ENCODE results near the gene RABGAP1L.
A peak's percentile ranks its signal among the peaks of the same experiment; 100 is the strongest.

RABGAP1L gene

GRCh38 chr1:174158767-174159251, 511 bp upstream of the RABGAP1L start:
- peaks cover 2% of the 10 kb centered on the region for H3K4me1 ChIP-seq (ENCODE audit: insufficient read depth, insufficient read length)
- no peak for TF ChIP-seq ZNF274 (IDR thresholded peaks at IDR 0.05; ENCODE audit: low read depth, low read length)
- no peak for TF ChIP-seq YY1 (IDR thresholded peaks at IDR 0.05; ENCODE audit: insufficient read depth, insufficient read length)
- no peak for TF ChIP-seq SUZ12 (IDR thresholded peaks at IDR 0.05; ENCODE audit: extremely low read depth, insufficient read depth, insufficient read length)
- no peak for DNase-seq (ENCODE audit: low read depth, low spot score)
- H3K27me3 ChIP-seq (ENCODE audit: insufficient read depth, insufficient read length) = peaks cover 12% of the 10 kb centered on the region
- no peaks in the 10 kb centered on the region for H3K36me3 ChIP-seq (ENCODE audit: insufficient read depth, insufficient read length, low read length)
- peak overlapping the region; percentile 58 for H3K9ac ChIP-seq (ENCODE audit: insufficient read length, low read depth)
- peak overlapping the region; percentile 45 for H3K4me3 ChIP-seq (ENCODE audit: insufficient read length, low read depth)
- no peaks in the 10 kb centered on the region for H3K9me3 ChIP-seq (ENCODE audit: insufficient read depth, low read length)

- no peak for DNase-seq (ENCODE audit: low read depth, low spot score)
- Histone ChIP-seq H3K9ac (ENCODE audit: insufficient read length, low read depth) (peak overlapping the region; percentile 71), H3K4me1 (ENCODE audit: insufficient read depth, insufficient read length) (peaks cover 2% of the 10 kb centered on the region), H3K27me3 (ENCODE audit: insufficient read depth, insufficient read length) (peaks cover 12% of the 10 kb centered on the region), H3K36me3 (ENCODE audit: insufficient read depth, insufficient read length, low read length) (no peaks in the 10 kb centered on the region), H3K9me3 (ENCODE audit: insufficient read depth, low read length) (no peaks in the 10 kb centered on the region), H3K4me3 (ENCODE audit: insufficient read length, low read depth) (peak overlapping the region; percentile 77)
- TF ChIP-seq YY1 (IDR thresholded peaks at IDR 0.05; ENCODE audit: insufficient read depth, insufficient read length) = no peak
- no peak for TF ChIP-seq SUZ12 (IDR thresholded peaks at IDR 0.05; ENCODE audit: extremely low read depth, insufficient read depth, insufficient read length)
- TF ChIP-seq ZNF274 (IDR thresholded peaks at IDR 0.05; ENCODE audit: low read depth, low read length) = no peak
These were observed 771 bp downstream of the RABGAP1L start for GRCh38 chr1:174160109-174160473.

GRCh38 chr1:174160603-174161002, 1.3 kb downstream of the RABGAP1L start:
- H3K27me3 ChIP-seq (ENCODE audit: insufficient read depth, insufficient read length) = peaks cover 12% of the 10 kb centered on the region

GRCh38 chr1:174161813-174162212, 2.5 kb downstream of the RABGAP1L start:
- no peak for TF ChIP-seq ZNF274 (IDR thresholded peaks at IDR 0.05; ENCODE audit: low read depth, low read length)
- H3K4me1 ChIP-seq (ENCODE audit: insufficient read depth, insufficient read length) = peaks cover 2% of the 10 kb centered on the region
- DNase-seq (ENCODE audit: low read depth, low spot score) = no peak
- no peak overlapping the region for H3K9ac ChIP-seq (ENCODE audit: insufficient read length, low read depth)
- H3K4me3 ChIP-seq (ENCODE audit: insufficient read length, low read depth) = no peak overlapping the region
- H3K27me3 ChIP-seq (ENCODE audit: insufficient read depth, insufficient read length) = peaks cover 12% of the 10 kb centered on the region
- H3K9me3 ChIP-seq (ENCODE audit: insufficient read depth, low read length) = no peaks in the 10 kb centered on the region
- H3K36me3 ChIP-seq (ENCODE audit: insufficient read depth, insufficient read length, low read length) = no peaks in the 10 kb centered on the region

More at GRCh38 chr1:174160603-174161002, 1.3 kb downstream of the RABGAP1L start:
- no peak for DNase-seq (ENCODE audit: low read depth, low spot score)
- Histone ChIP-seq H3K4me1 (ENCODE audit: insufficient read depth, insufficient read length) (peaks cover 2% of the 10 kb centered on the region), H3K9ac (ENCODE audit: insufficient read length, low read depth) (peak overlapping the region; percentile 71), H3K36me3 (ENCODE audit: insufficient read depth, insufficient read length, low read length) (no peaks in the 10 kb centered on the region), H3K9me3 (ENCODE audit: insufficient read depth, low read length) (no peaks in the 10 kb centered on the region), H3K4me3 (ENCODE audit: insufficient read length, low read depth) (peak overlapping the region; percentile 77)
- TF ChIP-seq YY1 (IDR thresholded peaks at IDR 0.05; ENCODE audit: insufficient read depth, insufficient read length) (no peak), SUZ12 (IDR thresholded peaks at IDR 0.05; ENCODE audit: extremely low read depth, insufficient read depth, insufficient read length) (no peak), ZNF274 (IDR thresholded peaks at IDR 0.05; ENCODE audit: low read depth, low read length) (no peak)

- H3K4me3 ChIP-seq (ENCODE audit: insufficient read length, low read depth) = no peak overlapping the region
- TF ChIP-seq SUZ12 (IDR thresholded peaks at IDR 0.05; ENCODE audit: extremely low read depth, insufficient read depth, insufficient read length) (no peak), YY1 (IDR thresholded peaks at IDR 0.05; ENCODE audit: insufficient read depth, insufficient read length) (no peak), ZNF274 (IDR thresholded peaks at IDR 0.05; ENCODE audit: low read depth, low read length) (no peak)
- no peak for DNase-seq (ENCODE audit: low read depth, low spot score)
These were observed 5.5 kb downstream of the RABGAP1L start for GRCh38 chr1:174164826-174165225.

GRCh38 chr1:174165471-174166137, 6.3 kb downstream of the RABGAP1L start:
- DNase-seq (ENCODE audit: low read depth, low spot score) = no peak
- no peak overlapping the region for H3K4me3 ChIP-seq (ENCODE audit: insufficient read length, low read depth)
- H3K36me3 ChIP-seq (ENCODE audit: insufficient read depth, insufficient read length, low read length) = no peaks in the 10 kb centered on the region
- TF ChIP-seq SUZ12 (IDR thresholded peaks at IDR 0.05; ENCODE audit: extremely low read depth, insufficient read depth, insufficient read length) (no peak), ZNF274 (IDR thresholded peaks at IDR 0.05; ENCODE audit: low read depth, low read length) (no peak)
- no peaks in the 10 kb centered on the region for H3K9me3 ChIP-seq (ENCODE audit: insufficient read depth, low read length)
- H3K27me3 ChIP-seq (ENCODE audit: insufficient read depth, insufficient read length) = no peaks in the 10 kb centered on the region
- H3K4me1 ChIP-seq (ENCODE audit: insufficient read depth, insufficient read length) = no peaks in the 10 kb centered on the region
- no peak overlapping the region for H3K9ac ChIP-seq (ENCODE audit: insufficient read length, low read depth)

More at GRCh38 chr1:174164826-174165225, 5.5 kb downstream of the RABGAP1L start:
- H3K36me3 ChIP-seq (ENCODE audit: insufficient read depth, insufficient read length, low read length) = no peaks in the 10 kb centered on the region
- no peak overlapping the region for H3K9ac ChIP-seq (ENCODE audit: insufficient read length, low read depth)
- H3K27me3 ChIP-seq (ENCODE audit: insufficient read depth, insufficient read length) = no peaks in the 10 kb centered on the region
- H3K9me3 ChIP-seq (ENCODE audit: insufficient read depth, low read length) = no peaks in the 10 kb centered on the region
- H3K4me1 ChIP-seq (ENCODE audit: insufficient read depth, insufficient read length) = no peaks in the 10 kb centered on the region

GRCh38 chr1:174166530-174167264, 7.4 kb downstream of the RABGAP1L start:
- TF ChIP-seq ZNF274 (IDR thresholded peaks at IDR 0.05; ENCODE audit: low read depth, low read length) (no peak), SUZ12 (IDR thresholded peaks at IDR 0.05; ENCODE audit: extremely low read depth, insufficient read depth, insufficient read length) (no peak), YY1 (IDR thresholded peaks at IDR 0.05; ENCODE audit: insufficient read depth, insufficient read length) (no peak)
- H3K4me1 ChIP-seq (ENCODE audit: insufficient read depth, insufficient read length) = no peaks in the 10 kb centered on the region
- no peaks in the 10 kb centered on the region for H3K27me3 ChIP-seq (ENCODE audit: insufficient read depth, insufficient read length)
- DNase-seq (ENCODE audit: low read depth, low spot score) = no peak
- H3K9ac ChIP-seq (ENCODE audit: insufficient read length, low read depth) = no peak overlapping the region
- no peaks in the 10 kb centered on the region for H3K9me3 ChIP-seq (ENCODE audit: insufficient read depth, low read length)
- H3K36me3 ChIP-seq (ENCODE audit: insufficient read depth, insufficient read length, low read length) = no peaks in the 10 kb centered on the region
- no peak overlapping the region for H3K4me3 ChIP-seq (ENCODE audit: insufficient read length, low read depth)

All from NT2/D1 (cell line).